CMK (cell line): ENCODE results near the gene ENPP6.

ENCODE experiments used
- DNase-seq: peaks from one replicate; pipeline ENCODE4 v3.0.0-alpha.2; 2010; ENCODE audit warnings: low read depth

Gene ENPP6

GRCh38 chr4:184104419-184105101 is 113.1 kb downstream of the ENPP6 start:
- no peak for DNase-seq

- DNase-seq, result no peak
These were observed 114.0 kb downstream of the ENPP6 start for GRCh38 chr4:184103527-184104264.

GRCh38 chr4:184102927-184103326 is 114.7 kb downstream of the ENPP6 start:
- DNase-seq, result no peak

GRCh38 chr4:184102488-184102887 is 115.2 kb downstream of the ENPP6 start:
- DNase-seq, result no peak

GRCh38 chr4:184101711-184102110 is 116.0 kb downstream of the ENPP6 start:
- DNase-seq, result no peak

GRCh38 chr4:184100297-184100885 is 117.3 kb downstream of the ENPP6 start:
- no peak for DNase-seq

- no peak for DNase-seq
These were observed 118.1 kb downstream of the ENPP6 start for GRCh38 chr4:184099535-184099966.

- no peak for DNase-seq
These were observed 118.7 kb downstream of the ENPP6 start for GRCh38 chr4:184099000-184099399.

GRCh38 chr4:184097815-184098214 is 119.9 kb downstream of the ENPP6 start:
- no peak for DNase-seq

GRCh38 chr4:184097241-184097605 is 120.5 kb downstream of the ENPP6 start:
- DNase-seq, result no peak

GRCh38 chr4:184096561-184097240 is 121.0 kb downstream of the ENPP6 start:
- no peak for DNase-seq

- no peak for DNase-seq
These were observed 123.0 kb downstream of the ENPP6 start for GRCh38 chr4:184094532-184095159.

- DNase-seq, result no peak
These were observed 125.7 kb downstream of the ENPP6 start for GRCh38 chr4:184091986-184092385.

- DNase-seq, result no peak
These were observed 127.1 kb downstream of the ENPP6 start for GRCh38 chr4:184090571-184090970.

- no peak for DNase-seq
These were observed 137.0 kb downstream of the ENPP6 start for GRCh38 chr4:184080674-184081073.

GRCh38 chr4:184074677-184075388 is 142.8 kb downstream of the ENPP6 start:
- no peak for DNase-seq

- no peak for DNase-seq
These were observed 149.6 kb downstream of the ENPP6 start for GRCh38 chr4:184067931-184068554.

GRCh38 chr4:184066584-184067300 is 150.9 kb downstream of the ENPP6 start:
- DNase-seq, result no peak

- no peak for DNase-seq
These were observed 152.8 kb downstream of the ENPP6 start for GRCh38 chr4:184064877-184065276.

- no peak for DNase-seq
These were observed 154.9 kb downstream of the ENPP6 start for GRCh38 chr4:184062769-184063168.
